OCI-LY7 (cell line): ENCODE results near the gene MICALL2. TPM values are rescaled to one million over a fixed set of nuclear protein-coding genes. Genes with fewer than 3 reads are reported as not detected.

ENCODE experiments used
- BruUV-seq: library from RNA; stranded (reverse); fragments of 400-500 nt; replicated peaks from 2 replicates; lab custom pipeline; 2021; lab: Mats Ljungman, UMichigan
- CTCF ChIA-PET: fragments of 300-600 bp; sonication (Branson Sonifier 250); formaldehyde crosslinking; loops from one replicate; lab custom pipeline; 2022; ENCODE audit warnings: antibody characterized with exemption; ENCODE audit not compliant: unreplicated experiment; lab: Charles Lee
- POLR2A ChIA-PET: fragments of 300-600 bp; sonication (Branson Sonifier 250); formaldehyde crosslinking; loops from one replicate; lab custom pipeline; 2022; ENCODE audit warnings: antibody characterized with exemption; lab: Charles Lee
- DNase-seq: peaks from one replicate; pipeline ENCODE4 v3.0.0-alpha.2; 2015; ENCODE audit warnings: low spot score
- H2AFZ ChIP-seq: fragments of 200-600 bp; sonication (generic), shearing (Covaris generic); 2 replicates; pipeline ENCODE4 v1.6.1; 2014; ENCODE audit warnings: mild to moderate bottlenecking, antibody characterized with exemption, low read length, moderate library complexity
- H3K27ac ChIP-seq: fragments of 200-600 bp; sonication (generic); 2 replicates; pipeline ENCODE4 v1.5.1; 2014; ENCODE audit warnings: mixed run types, low read depth, mild to moderate bottlenecking, moderate library complexity, low read length, inconsistent platforms; ENCODE audit not compliant: poor library complexity, severe bottlenecking
- H3K36me3 ChIP-seq: fragments of 200-600 bp; sonication (generic); 2 replicates; pipeline ENCODE4 v1.6.1; 2014; ENCODE audit warnings: mild to moderate bottlenecking, antibody characterized with exemption, low read length, moderate library complexity, mixed read lengths; ENCODE audit not compliant: insufficient read depth
- H3K4me1 ChIP-seq: fragments of 200-600 bp; sonication (generic); 2 replicates; pipeline ENCODE4 v1.5.1; 2014; ENCODE audit warnings: mild to moderate bottlenecking, low read length; ENCODE audit not compliant: insufficient read depth, poor library complexity, severe bottlenecking
- H3K4me2 ChIP-seq: fragments of 200-600 bp; sonication (generic); 2 replicates; pipeline ENCODE4 v1.6.1; 2014; ENCODE audit warnings: mild to moderate bottlenecking, low read length
- H3K4me3 ChIP-seq: fragments of 200-600 bp; sonication (generic); 2 replicates; pipeline ENCODE4 v1.5.1; 2014; ENCODE audit warnings: mild to moderate bottlenecking, low read depth, low read length; ENCODE audit not compliant: poor library complexity, severe bottlenecking
- H3K79me2 ChIP-seq: fragments of 200-600 bp; sonication (generic); 2 replicates; pipeline ENCODE4 v1.6.1; 2016; ENCODE audit warnings: low read depth, mild to moderate bottlenecking, low read length, moderate library complexity, mixed read lengths; ENCODE audit not compliant: insufficient read depth
- H3K9me2 ChIP-seq: fragments of 200-600 bp; sonication (generic); 2 replicates; pipeline ENCODE4 v1.6.1; 2016; ENCODE audit warnings: mild to moderate bottlenecking, low read length, mixed read lengths; ENCODE audit not compliant: insufficient read depth
- H3K9me3 ChIP-seq: fragments of 200-600 bp; sonication (generic); 2 replicates; pipeline ENCODE4 v1.6.1; 2014; ENCODE audit warnings: mild to moderate bottlenecking, mixed run types, low read length, mixed read lengths
- H4K20me1 ChIP-seq: fragments of 200-600 bp; sonication (generic); 2 replicates; pipeline ENCODE4 v1.6.1; 2014; ENCODE audit warnings: mild to moderate bottlenecking, antibody characterized with exemption, low read length, moderate library complexity, mixed read lengths; ENCODE audit not compliant: insufficient read depth
- EZH2phosphoT487 ChIP-seq: fragments of 200-600 bp; sonication (generic); IDR thresholded peaks from 2 replicates; pipeline ENCODE4 v1.6.1; 2018; ENCODE audit warnings: low read depth, borderline replicate concordance, mild to moderate bottlenecking, mixed run types, antibody characterized with exemption, low read length, moderate library complexity, mixed read lengths
- intact Hi-C: fragments of 100-400 bp; cut with micrococcal nuclease; formaldehyde crosslinking; loops from one replicate; pipeline ENCODE4 v1.10.0; 2022; ENCODE audit not compliant: unreplicated experiment
- total RNA-seq, 2 experiments: library from RNA; depleted of rRNA in 1 of 2; stranded (reverse); fragments of >200 nt in 1 of 2; shearing (Covaris generic) in 1 of 2; gene quantifications; 2 replicates each; pipeline ENCODE4 v1.2.3, GENCODE V29; 2014 to 2022
- TF ChIP-seq, protein P1 (sequence below): fragments of 200-600 bp; sonication (generic); conservative IDR thresholded peaks from 2 replicates; pipeline ENCODE4 v1.5.1; 2014; ENCODE audit warnings: mild to moderate bottlenecking, antibody characterized with exemption, low read length, moderate library complexity, mixed read lengths

The MICALL2 gene
- total RNA-seq, 2 experiments from 2014 or later: 1.4 to 4.5 TPM

GRCh38 chr7:1484569-1484968 lies 25.3 kb upstream of the MICALL2 start:
- Histone ChIP-seq H4K20me1 (no peaks in the 10 kb centered on the region), H3K4me3 (no peak overlapping the region), H3K9me3 (no peaks in the 10 kb centered on the region), H3K9me2 (no peaks in the 10 kb centered on the region), H3K27ac (no peak overlapping the region), H2AFZ (no peak overlapping the region), H3K4me2 (no peak overlapping the region), H3K36me3 (peaks cover 88% of the 10 kb centered on the region), H3K79me2 (no peaks in the 10 kb centered on the region), H3K4me1 (no peaks in the 10 kb centered on the region)
- intact Hi-C loops: no loop called here
- BruUV-seq: no TSS peak
- DNase-seq: no peak
- POLR2A ChIA-PET: no interaction called here
- CTCF ChIA-PET: no interaction called here
- TF ChIP-seq EZH2phosphoT487: no peak
- TF ChIP-seq, protein P1, sequence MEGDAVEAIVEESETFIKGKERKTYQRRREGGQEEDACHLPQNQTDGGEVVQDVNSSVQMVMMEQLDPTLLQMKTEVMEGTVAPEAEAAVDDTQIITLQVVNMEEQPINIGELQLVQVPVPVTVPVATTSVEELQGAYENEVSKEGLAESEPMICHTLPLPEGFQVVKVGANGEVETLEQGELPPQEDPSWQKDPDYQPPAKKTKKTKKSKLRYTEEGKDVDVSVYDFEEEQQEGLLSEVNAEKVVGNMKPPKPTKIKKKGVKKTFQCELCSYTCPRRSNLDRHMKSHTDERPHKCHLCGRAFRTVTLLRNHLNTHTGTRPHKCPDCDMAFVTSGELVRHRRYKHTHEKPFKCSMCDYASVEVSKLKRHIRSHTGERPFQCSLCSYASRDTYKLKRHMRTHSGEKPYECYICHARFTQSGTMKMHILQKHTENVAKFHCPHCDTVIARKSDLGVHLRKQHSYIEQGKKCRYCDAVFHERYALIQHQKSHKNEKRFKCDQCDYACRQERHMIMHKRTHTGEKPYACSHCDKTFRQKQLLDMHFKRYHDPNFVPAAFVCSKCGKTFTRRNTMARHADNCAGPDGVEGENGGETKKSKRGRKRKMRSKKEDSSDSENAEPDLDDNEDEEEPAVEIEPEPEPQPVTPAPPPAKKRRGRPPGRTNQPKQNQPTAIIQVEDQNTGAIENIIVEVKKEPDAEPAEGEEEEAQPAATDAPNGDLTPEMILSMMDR: no peak

DNA sequence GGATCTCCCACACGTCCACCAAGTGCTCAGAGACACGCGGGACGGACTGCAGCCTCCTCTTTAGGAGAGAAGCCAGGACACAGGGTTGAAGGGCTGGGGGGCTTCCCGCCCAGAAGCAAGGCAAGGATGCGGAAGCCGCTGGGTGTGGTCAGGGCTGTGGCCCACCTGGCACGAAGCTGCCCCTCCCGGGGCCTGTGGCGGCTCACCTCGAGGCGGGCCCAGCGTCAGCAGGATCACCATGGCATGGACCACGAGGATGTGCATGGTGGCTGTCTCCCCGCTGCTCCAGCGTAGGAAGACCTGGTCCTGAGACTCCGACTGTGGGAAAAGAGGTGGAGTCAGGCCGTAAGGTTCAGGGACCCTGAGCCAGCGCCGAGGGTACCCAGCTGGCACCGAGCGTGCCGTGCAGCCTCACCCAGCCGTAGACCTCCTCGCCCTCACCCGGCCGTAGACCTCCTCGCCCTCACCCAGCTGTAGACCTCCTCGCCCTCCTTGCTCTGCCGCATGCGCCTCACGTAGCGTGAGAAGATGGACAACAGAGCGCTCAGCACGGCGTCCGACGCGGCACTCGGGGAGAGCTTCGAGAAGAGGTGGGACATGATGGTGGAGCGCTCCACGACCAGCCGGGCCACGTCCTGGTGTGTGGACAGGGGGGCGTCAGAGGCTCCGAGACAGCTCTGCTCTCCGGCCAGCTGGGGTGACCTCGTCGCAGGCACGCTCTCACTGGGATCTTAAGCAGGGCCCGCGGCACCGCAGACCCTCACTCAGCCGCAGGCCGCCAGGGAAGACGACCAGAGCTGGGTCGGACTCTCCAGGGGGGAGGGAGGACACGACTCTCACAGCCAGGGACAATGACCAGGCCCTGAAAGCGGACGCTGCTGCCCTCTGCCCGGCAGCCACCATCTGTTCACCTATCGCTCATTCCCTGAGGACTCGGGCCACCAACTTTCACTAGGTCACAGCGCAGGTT lies 24.6 kb upstream of the MICALL2 start:
- TF ChIP-seq, protein P1: no peak
- no peak for TF ChIP-seq EZH2phosphoT487
- CTCF ChIA-PET: no interaction called here
- no peaks in the 10 kb centered on the region for H3K9me3 ChIP-seq
- no peak overlapping the region for H2AFZ ChIP-seq
- no TSS peak for BruUV-seq
- H3K4me1 ChIP-seq: no peaks in the 10 kb centered on the region
- H3K36me3 ChIP-seq: peaks cover 87% of the 10 kb centered on the region
- DNase-seq: no peak
- no peaks in the 10 kb centered on the region for H4K20me1 ChIP-seq
- intact Hi-C loops: no loop called here
- H3K27ac ChIP-seq: no peak overlapping the region
- no peak overlapping the region for H3K4me2 ChIP-seq
- H3K9me2 ChIP-seq: no peaks in the 10 kb centered on the region
- H3K79me2 ChIP-seq: no peaks in the 10 kb centered on the region
- POLR2A ChIA-PET: no interaction called here
- no peak overlapping the region for H3K4me3 ChIP-seq

- TF ChIP-seq, protein P1: no peak
- TF ChIP-seq EZH2phosphoT487: no peak
- no peak overlapping the region for H3K27ac ChIP-seq
- ChIA-PET POLR2A (no interaction called here), CTCF (no interaction called here)
- H3K36me3 ChIP-seq: peaks cover 85% of the 10 kb centered on the region
- no peaks in the 10 kb centered on the region for H4K20me1 ChIP-seq
- no peak overlapping the region for H3K4me3 ChIP-seq
- no peaks in the 10 kb centered on the region for H3K4me1 ChIP-seq
- BruUV-seq: no TSS peak
- H2AFZ ChIP-seq: no peak overlapping the region
- no peaks in the 10 kb centered on the region for H3K9me3 ChIP-seq
- intact Hi-C loops: no loop called here
- H3K4me2 ChIP-seq: no peak overlapping the region
- DNase-seq: no peak
- no peaks in the 10 kb centered on the region for H3K79me2 ChIP-seq
- no peaks in the 10 kb centered on the region for H3K9me2 ChIP-seq
Observed at GRCh38 chr7:1483079-1483478, 23.8 kb upstream of the MICALL2 start.
